OCI-LY3 (cell line): Measurements from ENCODE around the gene HERC2.

Source experiments
- EZH2phosphoT487 ChIP-seq: fragments of 200-600 bp; shearing (Covaris generic); IDR thresholded peaks from 2 replicates; pipeline ENCODE4 v1.6.1; 2018; ENCODE audit warnings: antibody characterized with exemption, mixed run types, low read depth
- TF ChIP-seq, protein P1 (sequence below): fragments of 200-600, 300-600 bp; sonication (generic); IDR thresholded peaks from 2 replicates; pipeline ENCODE4 v1.5.1; 2014; ENCODE audit warnings: antibody characterized with exemption, low read length, low read depth

DNA sequence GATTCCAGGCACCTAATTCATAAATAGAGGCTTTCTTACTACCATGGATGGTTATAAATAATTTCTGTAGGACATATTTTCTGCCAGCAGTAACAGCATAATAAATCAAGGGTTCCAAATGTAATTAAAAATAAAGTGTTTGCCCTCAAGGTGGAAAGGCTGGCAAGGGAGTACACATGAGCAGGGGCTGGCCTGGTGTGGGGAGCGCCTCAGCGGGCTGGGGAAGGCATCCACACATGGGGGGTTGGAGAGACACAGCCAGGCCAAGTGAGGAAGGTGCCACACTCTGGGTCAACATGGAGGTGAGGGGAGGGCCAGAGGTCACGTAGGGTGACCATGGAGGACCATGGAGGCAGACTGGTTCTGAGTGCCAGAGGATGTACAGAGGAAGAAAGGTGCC, 157.1 kb downstream of the HERC2 start:
- TF ChIP-seq, protein P1, sequence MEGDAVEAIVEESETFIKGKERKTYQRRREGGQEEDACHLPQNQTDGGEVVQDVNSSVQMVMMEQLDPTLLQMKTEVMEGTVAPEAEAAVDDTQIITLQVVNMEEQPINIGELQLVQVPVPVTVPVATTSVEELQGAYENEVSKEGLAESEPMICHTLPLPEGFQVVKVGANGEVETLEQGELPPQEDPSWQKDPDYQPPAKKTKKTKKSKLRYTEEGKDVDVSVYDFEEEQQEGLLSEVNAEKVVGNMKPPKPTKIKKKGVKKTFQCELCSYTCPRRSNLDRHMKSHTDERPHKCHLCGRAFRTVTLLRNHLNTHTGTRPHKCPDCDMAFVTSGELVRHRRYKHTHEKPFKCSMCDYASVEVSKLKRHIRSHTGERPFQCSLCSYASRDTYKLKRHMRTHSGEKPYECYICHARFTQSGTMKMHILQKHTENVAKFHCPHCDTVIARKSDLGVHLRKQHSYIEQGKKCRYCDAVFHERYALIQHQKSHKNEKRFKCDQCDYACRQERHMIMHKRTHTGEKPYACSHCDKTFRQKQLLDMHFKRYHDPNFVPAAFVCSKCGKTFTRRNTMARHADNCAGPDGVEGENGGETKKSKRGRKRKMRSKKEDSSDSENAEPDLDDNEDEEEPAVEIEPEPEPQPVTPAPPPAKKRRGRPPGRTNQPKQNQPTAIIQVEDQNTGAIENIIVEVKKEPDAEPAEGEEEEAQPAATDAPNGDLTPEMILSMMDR: no peak
- TF ChIP-seq EZH2phosphoT487: no peak
